CD14-positive monocyte (primary cell): ENCODE measurements around the gene VWA5A. TPM values are rescaled to one million over a fixed set of nuclear protein-coding genes. Genes with fewer than 3 reads are reported as not detected.

Experiments
- DNase-seq, 3 donors: peaks; one replicate each; pipeline ENCODE4 v3.0.0-alpha.2; 2011 to 2022
- H2AFZ ChIP-seq: 2 replicates; pipeline ENCODE4 v1.6.0; 2012; ENCODE audit warnings: mild to moderate bottlenecking, low read depth, low read length, inconsistent platforms; ENCODE audit not compliant: insufficient read depth, poor library complexity, severe bottlenecking
- H3K27ac ChIP-seq, 2 donors: 1 replicate in 1 of 2; 2 replicates in 1 of 2; pipeline ENCODE4 v1.5.1; 2012 to 2013; ENCODE audit warnings: low read length in 2 of 2, control low read depth in 1 of 2, inconsistent platforms in 1 of 2, low read depth in 1 of 2, mild to moderate bottlenecking in 1 of 2
- H3K27me3 ChIP-seq, 2 donors: one replicate each; pipeline versions ENCODE4 v1.6.0 to v1.6.1; 2011 to 2013; ENCODE audit warnings: low read length in 2 of 2; ENCODE audit not compliant: control insufficient read depth in 2 of 2, insufficient read depth in 2 of 2
- H3K36me3 ChIP-seq, 2 donors: replicated peaks in 1 of 2; 1 replicate in 1 of 2; 2 replicates in 1 of 2; pipeline versions ENCODE4 v1.5.1 to v1.6.1; 2012 to 2013; ENCODE audit warnings: low read length in 2 of 2, control low read depth in 1 of 2, inconsistent platforms in 1 of 2, mild to moderate bottlenecking in 1 of 2; ENCODE audit not compliant: insufficient read depth in 2 of 2, control insufficient read depth in 1 of 2
- H3K4me1 ChIP-seq, 2 donors: 1 replicate in 1 of 2; 2 replicates in 1 of 2; pipeline versions ENCODE4 v1.5.1 to v1.6.1; 2012 to 2013; ENCODE audit warnings: low read length in 2 of 2, control low read depth in 1 of 2, inconsistent platforms in 1 of 2, mild to moderate bottlenecking in 1 of 2, moderate library complexity in 1 of 2; ENCODE audit not compliant: insufficient read depth in 2 of 2, control insufficient read depth in 1 of 2
- H3K4me2 ChIP-seq: replicated peaks from 2 replicates; pipeline ENCODE3; 2012; ENCODE audit warnings: low read length, moderate library complexity, mild to moderate bottlenecking; ENCODE audit not compliant: poor library complexity, severe bottlenecking; ENCODE audit errors: extremely low read depth
- H3K4me3 ChIP-seq, 3 experiments: fragments of 200-600 bp in 1 of 3; sonication (generic) in 1 of 3; replicated peaks in 1 of 3; 1 replicate in 2 of 3; 2 replicates in 1 of 3; pipeline ENCODE4 v1.5.1; 2011 to 2013; ENCODE audit warnings: low read length in 3 of 3, mild to moderate bottlenecking in 3 of 3, control low read depth in 2 of 3, low read depth in 2 of 3, inconsistent platforms in 1 of 3, moderate library complexity in 1 of 3
- H3K79me2 ChIP-seq: 2 replicates; pipeline ENCODE4 v1.6.0; 2012; ENCODE audit warnings: mild to moderate bottlenecking, control low read depth, inconsistent platforms, low read length, moderate library complexity; ENCODE audit not compliant: insufficient read depth
- H3K9ac ChIP-seq: 2 replicates; pipeline ENCODE4 v1.6.0; 2017; ENCODE audit warnings: low read length, mild to moderate bottlenecking; ENCODE audit not compliant: insufficient read depth, poor library complexity, severe bottlenecking
- H3K9me3 ChIP-seq, 2 donors: replicated peaks in 1 of 2; 1 replicate in 1 of 2; 2 replicates in 1 of 2; pipeline versions ENCODE4 v1.5.1 to v1.6.1; 2012 to 2013; ENCODE audit warnings: low read length in 2 of 2, control low read depth in 1 of 2; ENCODE audit not compliant: control insufficient read depth in 1 of 2, insufficient read depth in 1 of 2
- H4K20me1 ChIP-seq: 2 replicates; pipeline ENCODE4 v1.6.0; 2012; ENCODE audit warnings: mild to moderate bottlenecking, low read length, control low read depth, moderate library complexity; ENCODE audit not compliant: insufficient read depth
- H3K27ac Mint-ChIP-seq, 7 donors: one replicate each; pipeline ENCODE4 v1.8.0; 2020; ENCODE audit warnings: mild to moderate bottlenecking in 7 of 7, mixed read lengths in 7 of 7, moderate library complexity in 6 of 7, inconsistent platforms in 2 of 7
- H3K27me3 Mint-ChIP-seq, 3 donors: one replicate each; pipeline ENCODE4 v1.8.0; 2021 to 2022; ENCODE audit warnings: low read depth in 3 of 3, mild to moderate bottlenecking in 3 of 3, mixed read lengths in 3 of 3, moderate library complexity in 3 of 3, inconsistent platforms in 1 of 3
- H3K36me3 Mint-ChIP-seq, 2 donors: one replicate each; pipeline ENCODE4 v1.8.0; 2020; ENCODE audit warnings: mixed read lengths in 2 of 2, inconsistent platforms in 1 of 2, mild to moderate bottlenecking in 1 of 2
- H3K4me1 Mint-ChIP-seq: one replicate; pipeline ENCODE4 v1.8.0; 2020; ENCODE audit warnings: mild to moderate bottlenecking, mixed read lengths
- H3K4me3 Mint-ChIP-seq, 2 donors: one replicate each; pipeline ENCODE4 v1.8.0; 2020; ENCODE audit warnings: mild to moderate bottlenecking in 2 of 2, mixed read lengths in 2 of 2, moderate library complexity in 1 of 2
- H3K9me3 Mint-ChIP-seq, 7 donors: one replicate each; pipeline ENCODE4 v1.8.0; 2020 to 2022; ENCODE audit warnings: mixed read lengths in 7 of 7, mild to moderate bottlenecking in 6 of 7, moderate library complexity in 6 of 7, inconsistent platforms in 2 of 7
- CTCF ChIP-seq: fragments of 200-600 bp; IDR thresholded peaks from one replicate; pipeline ENCODE4 v1.8.0; 2022; ENCODE audit warnings: antibody characterized with exemption, mild to moderate bottlenecking
- WGBS: methylation state at CpG from one replicate; pipeline ENCODE4 v1.1.5; 2013; ENCODE audit warnings: missing lambda C conversion rate; ENCODE audit not compliant: insufficient coverage; 5-methylcytosine and 5-hydroxymethylcytosine counted together
- intact Hi-C, 2 donors: fragments of 100-400 bp; cut with micrococcal nuclease; formaldehyde crosslinking; loops; one replicate each; pipeline versions ENCODE4 v1.15.0 to v1.15.1; 2023
- polyA plus RNA-seq, 3 donors: library from polyadenylated mRNA; depleted of rRNA in 1 of 3; unstranded in 2 of 3; stranded (reverse) in 1 of 3; fragments of 300-500 nt in 2 of 3; fragments of >200 nt in 1 of 3; fragmentation: Illumina TruSeq in 2 of 3; gene quantifications; 1 replicate in 2 of 3; 2 replicates in 1 of 3; pipeline ENCODE4 v1.2.3, GENCODE V29; 2012 to 2021

Gene VWA5A
- polyA plus RNA-seq, 3 donors, result 7.6 to 11.2 (median 8.8) TPM

DNA sequence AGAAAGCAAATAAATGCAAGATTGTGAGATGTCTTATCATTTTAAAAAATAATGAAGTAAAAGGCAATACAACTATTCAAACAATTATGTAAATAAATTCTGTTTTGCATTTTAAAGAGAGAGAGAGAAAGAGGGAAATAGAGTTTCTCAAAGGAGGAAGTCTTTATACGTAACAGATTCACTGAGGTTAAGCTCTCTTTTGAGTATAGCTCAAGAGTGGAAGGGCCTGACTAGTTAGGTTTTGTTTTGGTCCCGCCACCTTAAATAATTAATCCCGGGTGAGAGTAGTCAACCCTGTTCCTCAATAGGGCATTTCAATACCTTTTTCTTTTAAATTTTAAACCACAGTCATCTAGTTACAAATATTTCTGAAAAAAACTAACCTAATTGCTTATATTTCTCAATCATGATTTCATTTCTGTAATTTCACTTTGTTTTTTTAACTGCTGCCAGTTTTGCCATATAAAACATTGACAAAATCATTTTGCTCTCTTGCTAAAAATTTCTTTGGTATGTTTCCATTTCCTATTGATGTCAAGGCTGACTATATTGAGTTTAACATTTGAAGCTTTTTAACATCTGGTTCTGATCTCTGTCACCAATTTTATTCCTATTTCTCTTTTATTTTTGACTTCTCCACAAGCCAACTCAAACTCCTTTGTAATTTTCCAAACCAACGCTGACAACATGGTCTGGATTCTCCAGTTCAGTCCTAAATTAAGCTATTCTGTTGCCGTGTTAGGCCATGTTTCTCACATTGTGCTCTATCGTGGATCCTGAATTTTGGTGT lies 78.2 kb downstream of the VWA5A start:
- no peaks in the 10 kb centered on the region for H4K20me1 ChIP-seq
- intact Hi-C loops, result loop anchor here in 1 of 2 donors (5.0 kb wide), 1 partner anchor 121 kb away; no protein-coding TSS in a partner anchor
- DNase-seq, result peak; percentile 21 to 45 (median 40)
- TF ChIP-seq CTCF, result no peak
- WGBS, result 67% methylated on average over 4 of the region's 6 CpGs
- Mint-ChIP-seq H3K4me3 (peak overlapping the region in 1 of 2 donors; percentile 35), H3K9me3 (no peaks in the 10 kb centered on the region), H3K27me3 (peaks cover 0 to 5% (median 3%) of the 10 kb centered on the region in 3 donors), H3K4me1 (peaks cover 18% of the 10 kb centered on the region), H3K36me3 (no peaks in the 10 kb centered on the region), H3K27ac (peak overlapping the region; percentile 68 to 91 (median 79))
- H3K4me1 ChIP-seq, result peaks cover 14 to 15% of the 10 kb centered on the region in 2 donors
- H3K27ac ChIP-seq, result peak overlapping the region in 1 of 2 donors; percentile 80
- no peaks in the 10 kb centered on the region for H3K79me2 ChIP-seq
- H3K4me3 ChIP-seq, result peak overlapping the region in 2 of 3 experiments; percentile 13 to 43
- H2AFZ ChIP-seq, result peak overlapping the region; percentile 48
- no peaks in the 10 kb centered on the region for H3K9me3 ChIP-seq
- H3K36me3 ChIP-seq, result no peaks in the 10 kb centered on the region
- H3K9ac ChIP-seq, result peak overlapping the region; percentile 19
- peak overlapping the region; percentile 59 for H3K4me2 ChIP-seq
- H3K27me3 ChIP-seq, result no peaks in the 10 kb centered on the region

- intact Hi-C loops, result loop anchor here (5.0 kb wide), 1 partner anchor 122 kb away; no protein-coding TSS in a partner anchor
Measured at GRCh38 chr11:124194293-124195188, 79.3 kb downstream of the VWA5A start.

More at GRCh38 chr11:124194293-124195188, 79.3 kb downstream of the VWA5A start:
- WGBS, result 100% methylated on average over 1 of the region's 6 CpGs
- H3K27me3 ChIP-seq, result no peaks in the 10 kb centered on the region
- H3K27ac Mint-ChIP-seq, result peak overlapping the region in 4 of 7 donors; percentile 2 to 91 (median 53)
- H3K4me3 Mint-ChIP-seq, result no peak overlapping the region
- peaks cover 0 to 3% (median 2%) of the 10 kb centered on the region in 3 donors for H3K27me3 Mint-ChIP-seq
- no peaks in the 10 kb centered on the region for H4K20me1 ChIP-seq
- peak overlapping the region in 1 of 2 donors; percentile 80 for H3K27ac ChIP-seq
- TF ChIP-seq CTCF, result no peak
- peaks cover 14 to 15% of the 10 kb centered on the region in 2 donors for H3K4me1 ChIP-seq
- H3K9me3 ChIP-seq, result no peaks in the 10 kb centered on the region
- H2AFZ ChIP-seq, result no peak overlapping the region
- no peaks in the 10 kb centered on the region for H3K36me3 Mint-ChIP-seq
- H3K9ac ChIP-seq, result no peak overlapping the region
- DNase-seq, result peak in 1 of 3 donors; percentile 3
- H3K4me3 ChIP-seq, result no peak overlapping the region
- H3K79me2 ChIP-seq, result no peaks in the 10 kb centered on the region
- H3K9me3 Mint-ChIP-seq, result no peaks in the 10 kb centered on the region
- peaks cover 18% of the 10 kb centered on the region for H3K4me1 Mint-ChIP-seq
- no peak overlapping the region for H3K4me2 ChIP-seq
- no peaks in the 10 kb centered on the region for H3K36me3 ChIP-seq
